Measurements from ENCODE around the gene DOLPP1. TPM values are rescaled to one million over a fixed set of nuclear protein-coding genes. Genes with fewer than 3 reads are reported as not detected.

DOLPP1 gene
- total RNA-seq, 2 donors from 2014 or later: 2.9 to 7.9 TPM

GRCh38 chr9:129040113-129040643 is 40.7 kb upstream of the DOLPP1 start:
- Histone ChIP-seq H3K27me3 (no peaks in the 10 kb centered on the region), H3K36me3 (replicated peaks in 1 of 2; ENCODE audit: insufficient read depth in 1 of 2, low read depth in 2 of 2) (peaks cover 0 to 6% of the 10 kb centered on the region in 2 donors), H3K4me3 (no peak overlapping the region), H3K4me1 (peaks cover 21% of the 10 kb centered on the region), H3K27ac (no peak overlapping the region), H3K9me3 (no peaks in the 10 kb centered on the region)
- intact Hi-C loops (cut with DNase I): no loop called here
- no peak for DNase-seq
- ATAC-seq: no peak
- WGBS, 2 donors: 85 to 90% methylated on average over 5 to 10 of the region's 12 CpGs
- TF ChIP-seq POLR2A (IDR thresholded peaks at IDR 0.05) (no peak), CTCF (IDR thresholded peaks at IDR 0.05) (no peak)

GRCh38 chr9:129042016-129042415 is 38.9 kb upstream of the DOLPP1 start:
- Histone ChIP-seq H3K36me3 (replicated peaks in 1 of 2; ENCODE audit: insufficient read depth in 1 of 2, low read depth in 2 of 2) (peaks cover 0 to 6% of the 10 kb centered on the region in 2 donors), H3K27ac (no peak overlapping the region), H3K27me3 (no peaks in the 10 kb centered on the region), H3K4me3 (no peak overlapping the region), H3K9me3 (no peaks in the 10 kb centered on the region), H3K4me1 (peaks cover 15% of the 10 kb centered on the region)
- 91 to 100% methylated on average over 2 to 16 of the region's 16 CpGs for WGBS, 2 donors
- ATAC-seq (no peak), DNase-seq (no peak)
- intact Hi-C loops (cut with DNase I): no loop called here
- TF ChIP-seq CTCF (IDR thresholded peaks at IDR 0.05) (no peak), POLR2A (IDR thresholded peaks at IDR 0.05) (no peak)

DNA sequence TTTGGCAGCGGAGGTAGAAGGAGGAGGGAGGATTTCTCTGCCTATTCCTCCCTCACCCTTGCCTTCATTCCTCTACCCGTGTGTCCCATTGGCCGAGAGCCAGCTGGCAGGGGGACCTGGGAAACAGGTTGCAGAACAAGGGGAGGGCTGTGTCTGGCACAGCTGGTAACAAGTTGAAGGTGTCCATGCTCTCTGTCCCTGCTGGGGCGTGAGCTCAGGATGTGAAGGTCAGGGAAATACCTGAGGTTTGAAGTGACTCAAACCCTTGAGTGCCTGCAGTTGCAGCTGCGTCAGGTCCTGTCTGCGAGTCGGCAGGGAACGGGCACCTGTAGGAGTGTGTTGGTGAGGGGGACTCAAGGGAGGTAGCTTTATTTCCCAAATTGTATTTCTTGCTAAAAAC is 28.3 kb upstream of the DOLPP1 start:
- ATAC-seq: peak; percentile 95
- intact Hi-C loops (cut with DNase I): no loop called here
- H3K27ac ChIP-seq: peak overlapping the region; percentile 62 to 79 (median 71)

DNA sequence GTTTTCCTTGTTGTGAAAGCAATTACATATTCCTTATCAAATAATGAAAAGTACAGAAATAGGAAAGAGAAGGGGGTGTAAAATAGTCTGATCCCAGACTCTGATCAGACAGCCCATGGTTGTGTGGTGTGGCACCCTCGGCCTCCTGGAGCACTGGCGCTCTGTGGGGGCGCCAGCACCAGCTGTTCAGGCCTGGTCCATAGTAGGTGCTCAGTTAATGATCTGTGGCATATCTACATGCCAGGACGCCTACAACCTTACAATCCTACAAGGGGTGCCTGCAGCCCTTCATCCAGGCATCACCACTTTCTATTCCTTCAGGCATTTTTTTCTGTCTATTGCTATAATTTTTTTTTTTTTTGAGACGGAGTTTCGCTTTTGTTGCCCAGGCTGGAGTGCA is 27.9 kb upstream of the DOLPP1 start:
- intact Hi-C loops (cut with DNase I): no loop called here
- 73 to 81% methylated on average over 6 of the region's 6 CpGs for WGBS, 2 donors
- peak; percentile 19 for ATAC-seq
- no peak for TF ChIP-seq POLR2A (IDR thresholded peaks at IDR 0.05)
- Histone ChIP-seq H3K27me3 (no peaks in the 10 kb centered on the region), H3K27ac (peak overlapping the region; percentile 62 to 79 (median 71)), H3K36me3 (replicated peaks in 1 of 2; ENCODE audit: insufficient read depth in 1 of 2, low read depth in 2 of 2) (peaks cover 5 to 6% of the 10 kb centered on the region in 2 donors), H3K9me3 (no peaks in the 10 kb centered on the region), H3K4me1 (peaks cover 16% of the 10 kb centered on the region), H3K4me3 (no peak overlapping the region)
- no peak for DNase-seq

More for the DNA sequence above, 28.3 kb upstream of the DOLPP1 start:
- no peak overlapping the region for H3K4me3 ChIP-seq
- peaks cover 16% of the 10 kb centered on the region for H3K4me1 ChIP-seq
- no peaks in the 10 kb centered on the region for H3K9me3 ChIP-seq
- H3K27me3 ChIP-seq: no peaks in the 10 kb centered on the region
- DNase-seq: peak; percentile 96 to 99 (median 97)
- peaks cover 5 to 6% of the 10 kb centered on the region in 2 donors for H3K36me3 ChIP-seq (replicated peaks in 1 of 2; ENCODE audit: insufficient read depth in 1 of 2, low read depth in 2 of 2)
- 12 to 14% methylated on average over 7 to 8 of the region's 8 CpGs for WGBS, 2 donors
- TF ChIP-seq CTCF (IDR thresholded peaks at IDR 0.05) (no peak), POLR2A (IDR thresholded peaks at IDR 0.05) (peak in 1 of 3 donors; percentile 17)

GRCh38 chr9:129054163-129054851 is 26.6 kb upstream of the DOLPP1 start:
- TF ChIP-seq POLR2A (IDR thresholded peaks at IDR 0.05): no peak
- TF ChIP-seq CTCF (IDR thresholded peaks at IDR 0.05): no peak
- WGBS, 2 donors: 88 to 91% methylated on average over 5 of the region's 5 CpGs
- DNase-seq (no peak), ATAC-seq (no peak)
- no peak overlapping the region for H3K4me3 ChIP-seq
- intact Hi-C loops (cut with DNase I): no loop called here
- no peak overlapping the region for H3K27ac ChIP-seq
- H3K27me3 ChIP-seq: no peaks in the 10 kb centered on the region
- H3K9me3 ChIP-seq: no peaks in the 10 kb centered on the region
- H3K36me3 ChIP-seq (replicated peaks in 1 of 2; ENCODE audit: insufficient read depth in 1 of 2, low read depth in 2 of 2): peaks cover 2 to 5% of the 10 kb centered on the region in 2 donors
- H3K4me1 ChIP-seq: peaks cover 16% of the 10 kb centered on the region
